Measurements from ENCODE around the gene CASP7. TPM values are rescaled to one million over a fixed set of nuclear protein-coding genes. Genes with fewer than 3 reads are reported as not detected.

The CASP7 gene
- total and polyA plus RNA-seq, 12 donors, result 7.1 to 25.1 (median 17.2) TPM

GRCh38 chr10:113732160-113732881 is 52.6 kb downstream of the CASP7 start:
- H3K27ac ChIP-seq, result no peak overlapping the region
- H3K36me3 ChIP-seq (replicated peaks in 1 of 2), result peaks cover 0 to 18% of the 10 kb centered on the region in 2 donors

GRCh38 chr10:113732966-113733365 is 53.3 kb downstream of the CASP7 start:
- no peaks in the 10 kb centered on the region for H3K9me3 ChIP-seq (replicated peaks in 1 of 3)
- intact Hi-C loops (cut with DNase I), result no loop called here
- H3K36me3 ChIP-seq (replicated peaks in 1 of 2), result peaks cover 0 to 16% of the 10 kb centered on the region in 2 donors
- no peaks in the 10 kb centered on the region for H3K27me3 ChIP-seq
- WGBS, 4 donors, result 89 to 93% (median 91%) methylated on average over 4 of the region's 4 CpGs
- no peak overlapping the region for H3K27ac ChIP-seq
- H3K4me1 ChIP-seq (replicated peaks in 1 of 2), result no peaks in the 10 kb centered on the region
- no peak overlapping the region for H3K4me3 ChIP-seq
- TF ChIP-seq POLR2A (IDR thresholded peaks at IDR 0.05), result no peak
- TF ChIP-seq CTCF (IDR thresholded peaks at IDR 0.05), result no peak
- DNase-seq, result no peak

More at GRCh38 chr10:113732160-113732881, 52.6 kb downstream of the CASP7 start:
- intact Hi-C loops (cut with DNase I), result no loop called here
- Histone ChIP-seq H3K4me1 (replicated peaks in 1 of 2) (no peaks in the 10 kb centered on the region), H3K4me3 (no peak overlapping the region), H3K27me3 (no peaks in the 10 kb centered on the region), H3K9me3 (replicated peaks in 1 of 3) (no peaks in the 10 kb centered on the region)
- no peak for DNase-seq
- 85 to 94% (median 92%) methylated on average over 9 of the region's 9 CpGs for WGBS, 4 donors
- TF ChIP-seq CTCF (IDR thresholded peaks at IDR 0.05), result no peak
- TF ChIP-seq POLR2A (IDR thresholded peaks at IDR 0.05), result no peak

GRCh38 chr10:113733635-113734034 is 53.9 kb downstream of the CASP7 start:
- intact Hi-C loops (cut with DNase I), result no loop called here
- H3K27ac ChIP-seq, result no peak overlapping the region
- H3K4me3 ChIP-seq, result no peak overlapping the region
- no peak for TF ChIP-seq CTCF (IDR thresholded peaks at IDR 0.05)
- TF ChIP-seq POLR2A (IDR thresholded peaks at IDR 0.05), result no peak
- H3K36me3 ChIP-seq (replicated peaks in 1 of 2), result peaks cover 0 to 16% of the 10 kb centered on the region in 2 donors
- no peak for DNase-seq
- H3K4me1 ChIP-seq (replicated peaks in 1 of 2), result no peaks in the 10 kb centered on the region
- 81 to 96% (median 95%) methylated on average over 4 of the region's 4 CpGs for WGBS, 4 donors
- no peaks in the 10 kb centered on the region for H3K27me3 ChIP-seq
- H3K9me3 ChIP-seq (replicated peaks in 1 of 3), result no peaks in the 10 kb centered on the region

DNA sequence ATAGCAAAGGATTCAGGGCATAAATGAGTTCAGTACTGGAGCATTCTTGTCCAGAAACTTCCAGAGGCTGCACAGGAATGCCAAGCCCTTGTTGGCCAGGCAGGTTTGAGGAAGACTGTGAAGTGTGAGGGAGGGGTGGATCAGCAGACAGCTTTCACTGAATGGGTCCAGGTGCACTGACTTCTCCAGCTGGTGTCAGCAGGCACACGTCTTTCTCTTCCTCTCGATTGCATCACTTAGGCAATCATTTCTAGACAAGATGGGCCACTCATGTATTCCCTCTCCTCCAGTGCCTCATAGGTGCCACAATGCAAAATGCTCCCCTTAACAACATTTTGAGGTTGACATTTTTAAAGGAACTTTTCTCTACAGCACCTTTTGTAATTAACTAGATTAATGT is 56.2 kb downstream of the CASP7 start:
- no peak for TF ChIP-seq POLR2A (IDR thresholded peaks at IDR 0.05)
- no peak for TF ChIP-seq CTCF (IDR thresholded peaks at IDR 0.05)
- H3K4me3 ChIP-seq, result no peak overlapping the region
- DNase-seq, result no peak
- no peaks in the 10 kb centered on the region for H3K36me3 ChIP-seq (replicated peaks in 1 of 2)
- no peaks in the 10 kb centered on the region for H3K9me3 ChIP-seq (replicated peaks in 1 of 3)
- H3K4me1 ChIP-seq (replicated peaks in 1 of 2), result no peaks in the 10 kb centered on the region
- WGBS, 4 donors, result 10 to 31% (median 26%) methylated on average over 2 of the region's 2 CpGs
- H3K27me3 ChIP-seq, result no peaks in the 10 kb centered on the region
- H3K27ac ChIP-seq, result no peak overlapping the region
- intact Hi-C loops (cut with DNase I), result no loop called here
